Measurements from ENCODE around the gene GLS2.
"Not testable (repeated sequence)": the region's sequence is repeated elsewhere in the genome, so short reads cannot be mapped to it uniquely, and the experiment has no call there.

Gene GLS2

GRCh38 chr12:56450241-56450640, 37.7 kb downstream of the GLS2 start:
- H3K27me3 ChIP-seq (ENCODE audit: insufficient read depth, poor library complexity, severe bottlenecking), result no peaks in the 10 kb centered on the region
- no peak overlapping the region for H3K4me3 ChIP-seq (replicated peaks; ENCODE audit: insufficient read depth, low read length)
- TF ChIP-seq POLR2AphosphoS5 (IDR thresholded peaks at IDR 0.05; ENCODE audit: low read depth), result no peak
- TF ChIP-seq REST (IDR thresholded peaks at IDR 0.05; ENCODE audit: insufficient replicate concordance, low read depth), result no peak
- no peak for TF ChIP-seq SPI1 (IDR thresholded peaks at IDR 0.05; ENCODE audit: borderline replicate concordance, low read depth)
- no peak for TF ChIP-seq CTCF (IDR thresholded peaks at IDR 0.05; ENCODE audit: insufficient read depth, low read length)
- no peak for TF ChIP-seq GABPA (IDR thresholded peaks at IDR 0.05; ENCODE audit: low read depth)
- DNase-seq (ENCODE audit: low read depth in 1 of 2, low spot score in 1 of 2), result no peak
- H3K27ac ChIP-seq (replicated peaks), result no peak overlapping the region

GRCh38 chr12:56449622-56449984, 38.4 kb downstream of the GLS2 start:
- Histone ChIP-seq H3K27ac (replicated peaks) (peak overlapping the region; percentile 91), H3K4me3 (replicated peaks; ENCODE audit: insufficient read depth, low read length) (peak overlapping the region; percentile 86), H3K27me3 (ENCODE audit: insufficient read depth, poor library complexity, severe bottlenecking) (no peaks in the 10 kb centered on the region)
- no peak for DNase-seq (ENCODE audit: low read depth in 1 of 2, low spot score in 1 of 2)
- TF ChIP-seq SPI1 (IDR thresholded peaks at IDR 0.05; ENCODE audit: borderline replicate concordance, low read depth), result no peak
- TF ChIP-seq REST (IDR thresholded peaks at IDR 0.05; ENCODE audit: insufficient replicate concordance, low read depth), result no peak

DNA sequence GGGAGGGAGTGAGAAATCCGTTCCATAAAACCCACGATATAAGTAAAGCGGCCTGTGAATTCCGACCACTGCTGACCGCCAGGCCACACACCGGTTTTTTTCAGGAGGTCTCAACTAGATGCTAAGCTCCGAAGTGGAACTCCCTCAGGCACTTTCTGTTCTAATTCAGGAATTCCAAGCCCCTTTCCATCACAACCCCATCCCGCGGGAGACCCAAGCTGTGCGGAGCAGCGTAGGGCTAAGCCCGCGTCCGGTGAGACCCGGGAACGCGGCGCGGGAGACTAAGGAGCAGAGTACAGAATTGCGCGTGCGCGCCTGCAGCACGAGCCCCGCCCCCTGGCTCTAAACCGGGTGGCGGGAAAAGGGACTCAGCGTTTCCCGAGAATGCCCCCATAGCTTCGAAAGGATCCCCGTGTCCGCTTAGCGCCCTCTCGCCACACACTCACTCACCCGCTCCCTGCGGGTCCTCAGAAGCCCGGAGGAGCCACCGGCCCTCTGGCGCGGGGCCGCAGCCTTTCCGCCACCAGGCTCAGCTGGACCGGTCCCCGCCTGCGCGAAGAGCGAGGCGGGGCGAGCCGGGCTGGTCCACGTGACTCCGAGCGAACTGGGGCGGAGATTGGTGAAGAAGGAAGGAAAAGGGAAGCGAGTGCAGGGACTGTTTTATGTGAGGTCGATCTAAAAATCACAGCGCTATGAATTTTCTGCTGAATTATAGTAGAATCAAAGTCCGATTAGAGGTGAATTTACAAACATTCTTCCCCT, 38.9 kb downstream of the GLS2 start, which contains the start of gene TIMELESS:
TIMELESS (minus strand) TSS at position 567 of the 762 bp plus-strand sequence. CDS start 15,256 bp downstream, outside the sequence.
- Histone ChIP-seq H3K27ac (replicated peaks) (peak within 1 kb of the TSS; percentile 91), H3K4me3 (replicated peaks; ENCODE audit: insufficient read depth, low read length) (peak within 1 kb of the TSS; percentile 86), H3K27me3 (ENCODE audit: insufficient read depth, poor library complexity, severe bottlenecking) (no peaks in the 10 kb centered on the region)
- peak; percentile 75 to 92 for DNase-seq (ENCODE audit: low read depth in 1 of 2, low spot score in 1 of 2)
- TF ChIP-seq REST (IDR thresholded peaks at IDR 0.05; ENCODE audit: insufficient replicate concordance, low read depth) (no peak), SPI1 (IDR thresholded peaks at IDR 0.05; ENCODE audit: borderline replicate concordance, low read depth) (peak; percentile 71), POLR2AphosphoS5 (IDR thresholded peaks at IDR 0.05; ENCODE audit: low read depth) (peak; percentile 43; the same call in 1 of the 2 replicates), CTCF (IDR thresholded peaks at IDR 0.05; ENCODE audit: insufficient read depth, low read length) (no peak), GABPA (IDR thresholded peaks at IDR 0.05; ENCODE audit: low read depth) (no peak)

- not testable (repeated sequence) for H3K4me3 ChIP-seq (replicated peaks; ENCODE audit: insufficient read depth, low read length); DNase-seq (ENCODE audit: low read depth in 1 of 2, low spot score in 1 of 2); H3K27ac ChIP-seq (replicated peaks)
These were observed 44.8 kb downstream of the GLS2 start for GRCh38 chr12:56443208-56443607.

More at GRCh38 chr12:56443208-56443607, 44.8 kb downstream of the GLS2 start:
- H3K27me3 ChIP-seq (ENCODE audit: insufficient read depth, poor library complexity, severe bottlenecking), result not testable (repeated sequence)

All from HL-60 (cell line).